GM21390 (cell line): Measurements from ENCODE around the gene ZNF335.
A peak's percentile ranks its signal among the peaks of the same experiment; 100 is the strongest.

ENCODE experiments used
- ATAC-seq: cut with Tn5 transposase; IDR thresholded peaks from one replicate; pipeline ENCODE4 v1.9.1; 2021; ENCODE audit not compliant: unreplicated experiment

ZNF335 gene, protein sequence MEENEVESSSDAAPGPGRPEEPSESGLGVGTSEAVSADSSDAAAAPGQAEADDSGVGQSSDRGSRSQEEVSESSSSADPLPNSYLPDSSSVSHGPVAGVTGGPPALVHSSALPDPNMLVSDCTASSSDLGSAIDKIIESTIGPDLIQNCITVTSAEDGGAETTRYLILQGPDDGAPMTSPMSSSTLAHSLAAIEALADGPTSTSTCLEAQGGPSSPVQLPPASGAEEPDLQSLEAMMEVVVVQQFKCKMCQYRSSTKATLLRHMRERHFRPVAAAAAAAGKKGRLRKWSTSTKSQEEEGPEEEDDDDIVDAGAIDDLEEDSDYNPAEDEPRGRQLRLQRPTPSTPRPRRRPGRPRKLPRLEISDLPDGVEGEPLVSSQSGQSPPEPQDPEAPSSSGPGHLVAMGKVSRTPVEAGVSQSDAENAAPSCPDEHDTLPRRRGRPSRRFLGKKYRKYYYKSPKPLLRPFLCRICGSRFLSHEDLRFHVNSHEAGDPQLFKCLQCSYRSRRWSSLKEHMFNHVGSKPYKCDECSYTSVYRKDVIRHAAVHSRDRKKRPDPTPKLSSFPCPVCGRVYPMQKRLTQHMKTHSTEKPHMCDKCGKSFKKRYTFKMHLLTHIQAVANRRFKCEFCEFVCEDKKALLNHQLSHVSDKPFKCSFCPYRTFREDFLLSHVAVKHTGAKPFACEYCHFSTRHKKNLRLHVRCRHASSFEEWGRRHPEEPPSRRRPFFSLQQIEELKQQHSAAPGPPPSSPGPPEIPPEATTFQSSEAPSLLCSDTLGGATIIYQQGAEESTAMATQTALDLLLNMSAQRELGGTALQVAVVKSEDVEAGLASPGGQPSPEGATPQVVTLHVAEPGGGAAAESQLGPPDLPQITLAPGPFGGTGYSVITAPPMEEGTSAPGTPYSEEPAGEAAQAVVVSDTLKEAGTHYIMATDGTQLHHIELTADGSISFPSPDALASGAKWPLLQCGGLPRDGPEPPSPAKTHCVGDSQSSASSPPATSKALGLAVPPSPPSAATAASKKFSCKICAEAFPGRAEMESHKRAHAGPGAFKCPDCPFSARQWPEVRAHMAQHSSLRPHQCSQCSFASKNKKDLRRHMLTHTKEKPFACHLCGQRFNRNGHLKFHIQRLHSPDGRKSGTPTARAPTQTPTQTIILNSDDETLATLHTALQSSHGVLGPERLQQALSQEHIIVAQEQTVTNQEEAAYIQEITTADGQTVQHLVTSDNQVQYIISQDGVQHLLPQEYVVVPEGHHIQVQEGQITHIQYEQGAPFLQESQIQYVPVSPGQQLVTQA (N-terminal part only)

GRCh38 chr20:45971675-45972499 is at the start of gene ZNF335:
ZNF335 (minus strand) TSS chr20:45972203; CDS start chr20:45971410, 793 bp downstream.
- ATAC-seq: peak; percentile 47

GRCh38 chr20:46020555-46020954 is 48.6 kb upstream of the ZNF335 start:
- ATAC-seq: no peak

- ATAC-seq: no peak
These were observed 46.6 kb upstream of the ZNF335 start for GRCh38 chr20:46018611-46019010.

DNA sequence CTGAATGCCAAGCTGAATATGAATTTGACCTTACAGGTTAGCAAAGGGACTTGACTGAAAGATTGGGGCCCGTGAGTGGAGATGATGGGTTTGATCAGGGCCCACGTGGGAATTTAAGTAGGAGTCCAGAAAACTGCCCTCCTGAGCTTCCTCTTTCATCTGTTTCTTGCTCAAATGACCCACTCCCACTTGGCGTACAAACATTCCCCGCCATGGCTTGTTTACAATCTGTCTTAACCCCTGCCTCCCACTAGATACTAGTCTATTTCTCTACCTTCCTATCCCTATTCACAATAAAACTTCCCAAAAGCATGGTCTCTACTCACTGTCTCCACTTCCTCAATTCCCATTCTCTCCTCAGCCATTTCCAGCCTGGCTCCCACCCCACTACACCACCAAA is 46.1 kb upstream of the ZNF335 start:
- no peak for ATAC-seq

- ATAC-seq: no peak
These were observed 45.3 kb upstream of the ZNF335 start for GRCh38 chr20:46017272-46017671.

DNA sequence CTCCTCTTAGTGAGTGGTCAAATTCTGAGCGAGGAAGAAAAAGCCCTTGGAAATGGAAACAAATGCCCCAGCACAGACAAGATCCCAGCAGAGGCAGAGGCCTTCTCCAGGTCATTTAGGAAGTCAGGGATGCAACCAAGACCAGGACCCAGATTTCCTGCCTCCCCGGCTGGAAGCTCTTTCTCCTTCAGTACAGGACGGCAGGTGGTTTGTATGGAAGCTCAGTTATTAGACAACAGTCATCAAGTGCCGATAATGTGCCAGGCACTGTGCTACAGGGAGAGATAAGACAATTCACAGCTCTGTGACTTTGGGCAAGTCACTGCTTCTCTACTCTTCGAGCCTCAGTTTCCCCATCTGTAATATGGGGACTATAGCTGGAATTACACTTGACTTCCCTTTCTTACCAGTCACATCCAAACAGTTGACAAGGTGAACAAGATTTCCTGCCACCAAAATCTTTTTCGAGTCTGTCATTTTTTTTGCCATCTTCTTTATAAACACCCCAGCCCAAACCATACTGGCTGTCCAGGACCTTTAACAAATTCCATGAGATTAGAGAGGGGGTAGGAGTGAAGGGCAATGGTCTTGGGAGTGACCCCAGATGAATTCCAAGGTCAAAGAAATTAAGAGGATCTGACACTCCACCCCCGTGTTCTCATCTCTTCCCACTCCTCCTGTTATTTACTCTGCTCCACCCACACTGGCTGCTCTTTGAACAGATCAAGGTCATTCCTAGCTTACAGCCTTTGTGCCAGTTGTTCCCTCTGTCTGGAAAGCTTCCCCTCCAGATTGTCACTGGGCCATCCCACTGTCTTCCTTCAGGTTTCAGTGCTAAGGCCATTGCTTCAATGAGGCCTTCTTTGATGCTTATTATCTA is 42.8 kb upstream of the ZNF335 start:
- ATAC-seq: no peak

DNA sequence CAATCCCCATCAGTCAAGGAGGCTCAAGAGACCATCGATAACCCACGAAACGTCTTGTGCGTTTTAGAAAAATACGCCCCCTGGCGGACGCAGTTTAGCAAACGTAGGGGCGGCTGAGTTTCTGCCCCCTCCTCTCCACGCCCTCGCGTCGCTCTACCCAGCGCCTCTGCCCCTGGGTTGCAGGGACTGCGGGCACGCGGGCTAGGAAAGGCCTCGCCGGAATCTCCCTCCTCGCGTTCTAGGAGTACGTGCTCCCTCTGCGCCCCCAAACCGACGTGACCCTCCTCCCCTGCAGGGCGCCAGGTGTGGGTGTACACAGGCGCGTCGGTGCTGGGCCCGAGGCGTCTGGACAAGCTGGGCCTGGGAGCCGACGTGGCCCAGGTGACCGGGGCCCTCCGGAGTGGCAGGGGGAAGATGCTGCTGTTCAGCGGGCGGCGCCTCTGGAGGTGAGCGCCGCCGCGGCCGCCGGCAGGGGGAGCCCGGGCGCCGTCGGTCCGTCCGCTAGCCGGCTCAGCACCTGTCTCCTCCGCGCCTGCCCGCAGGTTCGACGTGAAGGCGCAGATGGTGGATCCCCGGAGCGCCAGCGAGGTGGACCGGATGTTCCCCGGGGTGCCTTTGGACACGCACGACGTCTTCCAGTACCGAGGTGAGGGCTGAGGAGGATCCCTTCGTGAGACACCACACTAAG is 42.0 kb upstream of the ZNF335 start:
- ATAC-seq: no peak

GRCh38 chr20:46013322-46013828 is 41.4 kb upstream of the ZNF335 start:
- ATAC-seq: no peak

DNA sequence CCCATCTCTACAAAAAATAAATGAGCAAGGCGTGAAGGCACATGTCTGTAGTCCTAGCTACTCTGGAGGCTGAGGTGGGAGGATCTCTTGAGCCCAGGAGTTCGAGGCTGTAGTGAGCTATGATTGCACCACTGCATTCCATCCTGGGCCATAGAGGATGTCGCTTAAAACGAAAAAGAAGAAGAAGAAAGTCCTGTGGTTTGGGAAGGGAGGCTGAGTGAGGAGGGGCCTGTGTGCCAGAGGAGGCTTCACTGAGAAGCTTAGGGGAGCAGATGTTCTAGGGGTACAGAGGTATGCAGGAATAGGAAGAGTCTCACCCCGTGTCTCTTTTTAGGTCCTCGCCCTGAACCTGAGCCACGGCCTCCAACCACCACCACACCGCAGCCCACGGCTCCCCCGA is 40.9 kb upstream of the ZNF335 start:
- no peak for ATAC-seq

DNA sequence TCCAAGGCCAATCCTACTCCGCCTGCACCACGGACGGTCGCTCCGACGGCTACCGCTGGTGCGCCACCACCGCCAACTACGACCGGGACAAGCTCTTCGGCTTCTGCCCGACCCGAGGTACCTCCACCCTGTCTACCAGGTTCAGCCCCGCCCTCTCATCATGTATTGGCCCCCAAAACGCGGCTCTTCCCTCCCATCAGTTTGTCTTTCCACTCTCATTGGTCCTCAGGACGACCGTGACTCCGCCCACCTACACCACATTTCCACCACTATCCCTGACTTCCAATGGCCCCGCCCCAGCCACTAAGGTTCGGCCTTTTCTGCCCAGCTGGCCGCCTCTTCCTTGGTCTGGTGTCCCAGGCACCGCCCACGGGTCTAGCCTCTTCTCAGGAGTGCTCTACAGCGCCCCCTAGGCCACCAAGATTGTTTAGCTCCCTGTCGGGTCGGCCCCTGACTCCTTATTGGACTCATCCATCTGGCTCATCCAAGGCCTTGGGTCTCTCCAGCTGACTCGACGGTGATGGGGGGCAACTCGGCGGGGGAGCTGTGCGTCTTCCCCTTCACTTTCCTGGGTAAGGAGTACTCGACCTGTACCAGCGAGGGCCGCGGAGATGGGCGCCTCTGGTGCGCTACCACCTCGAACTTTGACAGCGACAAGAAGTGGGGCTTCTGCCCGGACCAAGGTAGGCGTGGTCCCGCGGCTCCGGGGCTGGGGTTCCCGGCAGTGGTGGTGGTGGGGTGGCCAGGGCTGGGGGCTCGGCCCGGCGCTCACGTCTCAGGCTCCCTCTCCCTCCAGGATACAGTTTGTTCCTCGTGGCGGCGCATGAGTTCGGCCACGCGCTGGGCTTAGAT is 39.9 kb upstream of the ZNF335 start:
- no peak for ATAC-seq

DNA sequence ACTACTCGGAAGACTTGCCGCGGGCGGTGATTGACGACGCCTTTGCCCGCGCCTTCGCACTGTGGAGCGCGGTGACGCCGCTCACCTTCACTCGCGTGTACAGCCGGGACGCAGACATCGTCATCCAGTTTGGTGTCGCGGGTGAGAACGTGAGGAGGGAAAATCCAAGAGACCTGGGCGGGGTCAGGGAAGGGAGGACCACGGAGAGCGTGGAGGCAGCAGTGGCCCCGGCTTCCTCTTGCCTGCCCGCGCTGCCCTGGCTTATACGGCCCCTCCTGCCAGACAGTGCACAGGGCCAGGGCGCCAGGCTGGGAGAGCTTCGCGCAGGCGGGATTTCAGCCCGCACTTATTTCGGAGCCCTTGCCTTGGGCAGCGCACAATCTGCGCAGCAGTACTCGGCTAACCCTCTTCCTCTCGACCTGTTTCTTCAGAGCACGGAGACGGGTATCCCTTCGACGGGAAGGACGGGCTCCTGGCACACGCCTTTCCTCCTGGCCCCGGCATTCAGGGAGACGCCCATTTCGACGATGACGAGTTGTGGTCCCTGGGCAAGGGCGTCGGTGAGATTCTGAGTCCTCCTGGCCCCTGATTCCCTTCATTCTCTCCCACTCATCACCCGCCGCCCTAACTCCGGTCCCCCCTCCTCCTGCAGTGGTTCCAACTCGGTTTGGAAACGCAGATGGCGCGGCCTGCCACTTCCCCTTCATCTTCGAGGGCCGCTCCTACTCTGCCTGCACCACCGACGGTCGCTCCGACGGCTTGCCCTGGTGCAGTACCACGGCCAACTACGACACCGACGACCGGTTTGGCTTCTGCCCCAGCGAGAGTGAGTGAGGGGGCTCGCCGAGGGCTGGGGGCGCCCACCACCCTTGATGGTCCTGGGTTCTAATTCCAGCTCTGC is 38.7 kb upstream of the ZNF335 start:
- ATAC-seq: no peak

DNA sequence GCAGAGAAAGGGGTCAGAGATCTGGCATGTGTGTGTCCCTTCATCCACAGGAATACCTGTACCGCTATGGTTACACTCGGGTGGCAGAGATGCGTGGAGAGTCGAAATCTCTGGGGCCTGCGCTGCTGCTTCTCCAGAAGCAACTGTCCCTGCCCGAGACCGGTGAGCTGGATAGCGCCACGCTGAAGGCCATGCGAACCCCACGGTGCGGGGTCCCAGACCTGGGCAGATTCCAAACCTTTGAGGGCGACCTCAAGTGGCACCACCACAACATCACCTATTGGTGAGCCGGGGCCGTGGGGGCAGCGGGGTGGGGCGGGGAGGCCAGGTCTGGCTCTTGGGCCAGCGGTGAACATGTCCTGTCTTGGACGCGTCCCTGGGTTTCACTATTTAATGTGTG is 37.8 kb upstream of the ZNF335 start:
- no peak for ATAC-seq

DNA sequence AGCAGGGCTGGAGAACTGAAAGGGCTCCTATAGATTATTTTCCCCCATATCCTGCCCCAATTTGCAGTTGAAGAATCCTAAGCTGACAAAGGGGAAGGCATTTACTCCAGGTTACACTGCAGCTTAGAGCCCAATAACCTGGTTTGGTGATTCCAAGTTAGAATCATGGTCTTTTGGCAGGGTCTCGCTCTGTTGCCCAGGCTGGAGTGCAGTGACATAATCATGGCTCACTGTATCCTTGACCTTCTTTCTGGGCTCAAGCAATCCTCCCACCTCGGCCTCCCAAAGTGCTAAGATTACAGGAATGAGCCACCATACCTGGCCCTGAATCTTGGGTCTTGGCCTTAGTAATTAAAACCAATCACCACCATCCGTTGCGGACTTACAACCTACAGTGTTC is 35.7 kb upstream of the ZNF335 start:
- no peak for ATAC-seq

GRCh38 chr20:46006964-46007363 is 35.0 kb upstream of the ZNF335 start:
- ATAC-seq: no peak

GRCh38 chr20:46006022-46006705 is 34.2 kb upstream of the ZNF335 start:
- ATAC-seq: no peak

DNA sequence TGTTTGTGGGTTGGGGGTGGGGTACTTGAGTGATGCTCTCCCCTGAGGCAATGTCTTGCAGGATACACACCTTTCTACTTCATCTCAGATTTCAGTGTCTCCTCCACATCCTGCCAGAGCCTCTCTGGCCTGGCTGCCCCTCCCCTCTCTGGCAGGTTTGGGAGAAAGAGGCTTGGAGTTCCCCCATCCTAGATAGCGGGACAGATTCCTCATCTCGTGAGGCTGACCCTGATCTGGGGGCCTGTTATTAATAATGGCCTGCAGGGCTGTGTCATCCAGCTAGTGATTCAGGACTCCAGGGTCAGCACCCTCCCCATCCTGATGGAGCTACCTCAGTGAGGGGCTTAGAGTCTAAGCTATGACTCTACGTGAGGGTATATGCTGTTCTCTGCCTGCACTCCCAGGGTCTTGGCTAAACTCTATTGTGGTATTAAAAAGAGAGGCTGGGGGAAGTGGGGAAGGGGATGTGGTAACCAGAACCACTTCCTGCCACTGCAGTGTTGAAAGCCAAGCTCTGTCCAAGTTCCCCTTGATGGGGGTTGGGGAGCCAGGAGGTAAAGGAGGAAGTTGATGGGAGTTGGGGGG is 33.0 kb upstream of the ZNF335 start:
- ATAC-seq: no peak
